Mesendoderm (in vitro differentiated cells): ENCODE data around the gene NKX1-2.
"Not testable (repeated sequence)": the region's sequence is repeated elsewhere in the genome, so short reads cannot be mapped to it uniquely, and the experiment has no call there.

Source experiments
- DNase-seq: peaks from one replicate; pipeline ENCODE4 v3.0.0; 2013
- H2AK5ac ChIP-seq: 2 replicates; pipeline ENCODE4 v1.6.1; 2013; ENCODE audit warnings: low read length, inconsistent platforms
- H2BK120ac ChIP-seq: 2 replicates; pipeline ENCODE4 v1.6.1; 2013; ENCODE audit warnings: low read depth, mild to moderate bottlenecking, low read length, moderate library complexity, mixed read lengths
- H2BK15ac ChIP-seq: replicated peaks from 2 replicates; pipeline ENCODE4 v1.6.1; 2013; ENCODE audit warnings: low read depth, mild to moderate bottlenecking, moderate library complexity
- H2BK5ac ChIP-seq: 2 replicates; pipeline ENCODE4 v1.6.1; 2013; ENCODE audit warnings: low read length, inconsistent platforms
- H3K18ac ChIP-seq: 2 replicates; pipeline ENCODE4 v1.6.1; 2013; ENCODE audit warnings: mild to moderate bottlenecking, low read length, mixed read lengths
- H3K23ac ChIP-seq: one replicate; pipeline ENCODE4 v1.6.1; 2013; ENCODE audit warnings: low read length
- H3K27ac ChIP-seq: 2 replicates; pipeline ENCODE4 v1.5.1; 2013; ENCODE audit warnings: low read depth, mild to moderate bottlenecking, inconsistent platforms, low read length, moderate library complexity
- H3K27me3 ChIP-seq: 2 replicates; pipeline ENCODE4 v1.6.1; 2013; ENCODE audit warnings: low read length, control low read depth, mild to moderate bottlenecking, inconsistent platforms; ENCODE audit not compliant: insufficient read depth, poor library complexity
- H3K36me3 ChIP-seq: 2 replicates; pipeline ENCODE4 v1.6.1; 2013; ENCODE audit warnings: low read length, inconsistent platforms; ENCODE audit not compliant: control insufficient read depth, insufficient read depth
- H3K4ac ChIP-seq: one replicate; pipeline ENCODE4 v1.6.1; 2013; ENCODE audit warnings: low read depth, mild to moderate bottlenecking, low read length, moderate library complexity
- H3K4me1 ChIP-seq: 2 replicates; pipeline ENCODE4 v1.6.1; 2013; ENCODE audit warnings: low read depth, low read length, inconsistent platforms; ENCODE audit not compliant: control insufficient read depth
- H3K4me2 ChIP-seq: 2 replicates; pipeline ENCODE4 v1.6.1; 2013; ENCODE audit warnings: low read length
- H3K4me3 ChIP-seq: 2 replicates; pipeline ENCODE4 v1.5.1; 2013; ENCODE audit warnings: mild to moderate bottlenecking, low read length
- H3K56ac ChIP-seq: one replicate; pipeline ENCODE4 v1.6.1; 2013; ENCODE audit warnings: low read length
- H3K79me1 ChIP-seq: 2 replicates; pipeline ENCODE4 v1.6.1; 2013; ENCODE audit warnings: low read length, inconsistent platforms
- H3K79me2 ChIP-seq: 2 replicates; pipeline ENCODE4 v1.6.1; 2013; ENCODE audit warnings: mild to moderate bottlenecking, low read length; ENCODE audit not compliant: control insufficient read depth, insufficient read depth
- H3K9ac ChIP-seq: 2 replicates; pipeline ENCODE4 v1.6.1; 2013; ENCODE audit warnings: low read length, inconsistent platforms
- H4K5ac ChIP-seq: one replicate; pipeline ENCODE4 v1.6.1; 2013; ENCODE audit warnings: low read length
- H4K8ac ChIP-seq: one replicate; pipeline ENCODE4 v1.6.1; 2013; ENCODE audit warnings: low read depth, mild to moderate bottlenecking, control low read depth, low read length, moderate library complexity
- WGBS: extraction: QIAGEN DNeasy Blood & Tissue Kit; methylation state at CpG from one replicate; pipeline ENCODE4 v1.1.7; 2013; ENCODE audit warnings: low lambda C conversion rate, missing lambda C conversion rate; ENCODE audit not compliant: insufficient coverage; ENCODE audit errors: extremely low coverage; 5-methylcytosine and 5-hydroxymethylcytosine counted together

NKX1-2 gene

DNA sequence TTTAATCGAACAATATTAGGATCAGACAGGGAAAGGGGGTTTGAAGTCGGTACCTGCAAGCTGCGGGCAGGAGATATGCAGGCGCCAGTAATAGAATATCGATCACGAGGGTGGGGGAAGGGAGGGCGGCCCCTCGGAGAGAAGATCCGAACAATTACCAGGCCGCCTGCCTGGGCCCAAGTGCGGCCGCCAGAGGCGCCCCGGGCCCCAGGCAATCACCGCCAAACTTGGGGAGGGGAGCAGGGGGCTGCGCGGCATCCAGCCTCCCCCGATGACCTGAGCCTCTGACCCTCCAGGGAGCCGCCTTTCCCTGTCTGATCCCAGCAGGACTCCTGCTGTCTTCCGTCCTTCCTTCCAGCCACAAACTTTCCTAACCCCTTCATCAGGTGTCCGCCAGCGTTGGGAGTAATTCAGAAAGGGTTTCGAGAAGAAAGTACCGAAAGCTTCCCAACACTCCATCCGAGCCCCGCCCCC is 1.1 kb downstream of the NKX1-2 start:
- peak; percentile 78 for DNase-seq
- H3K4me3 ChIP-seq, result peak overlapping the region; percentile 68
- peak overlapping the region; percentile 13 for H3K27ac ChIP-seq
- H3K56ac ChIP-seq, result peak overlapping the region; percentile 88
- peak overlapping the region; percentile 41 for H3K4me2 ChIP-seq
- H4K5ac ChIP-seq, result no peak overlapping the region
- peaks cover 6% of the 10 kb centered on the region for H3K4me1 ChIP-seq
- H3K79me2 ChIP-seq, result peaks cover 23% of the 10 kb centered on the region
- no peak overlapping the region for H3K4ac ChIP-seq
- no peak overlapping the region for H2BK5ac ChIP-seq
- H3K36me3 ChIP-seq, result no peaks in the 10 kb centered on the region
- no CpG with 5 or more reads among the region's 26 CpGs for WGBS
- H3K18ac ChIP-seq, result peak overlapping the region; percentile 9
- peaks cover 5% of the 10 kb centered on the region for H3K79me1 ChIP-seq
- H2AK5ac ChIP-seq, result no peak overlapping the region
- H3K27me3 ChIP-seq, result no peaks in the 10 kb centered on the region
- H2BK15ac ChIP-seq, result no peak overlapping the region
- peak overlapping the region; percentile 84 for H3K9ac ChIP-seq
- no peak overlapping the region for H4K8ac ChIP-seq
- H2BK120ac ChIP-seq, result no peak overlapping the region
- H3K23ac ChIP-seq, result no peak overlapping the region

- Histone ChIP-seq H3K4me1 (peaks cover 5% of the 10 kb centered on the region), H2BK5ac (no peak overlapping the region), H2BK15ac (no peak overlapping the region), H3K79me2 (peaks cover 23% of the 10 kb centered on the region), H3K36me3 (no peaks in the 10 kb centered on the region), H3K23ac (peak overlapping the region; percentile 9), H3K27me3 (no peaks in the 10 kb centered on the region), H3K9ac (peak overlapping the region; percentile 84), H3K18ac (no peak overlapping the region), H2AK5ac (no peak overlapping the region), H3K79me1 (peaks cover 5% of the 10 kb centered on the region), H4K5ac (no peak overlapping the region), H3K56ac (peak overlapping the region; percentile 88), H3K4me3 (peak overlapping the region; percentile 46), H3K4me2 (peak overlapping the region; percentile 76), H3K4ac (no peak overlapping the region), H2BK120ac (no peak overlapping the region), H3K27ac (no peak overlapping the region), H4K8ac (no peak overlapping the region)
- WGBS, result no CpG with 5 or more reads among the region's 60 CpGs
- peak; percentile 60 for DNase-seq
Observed at GRCh38 chr10:124447751-124448466, 1.9 kb downstream of the NKX1-2 start.

GRCh38 chr10:124446830-124447750 is 2.7 kb downstream of the NKX1-2 start:
- H2AK5ac ChIP-seq, result no peak overlapping the region
- H3K4me1 ChIP-seq, result peaks cover 5% of the 10 kb centered on the region
- H3K18ac ChIP-seq, result no peak overlapping the region
- H3K79me1 ChIP-seq, result peaks cover 5% of the 10 kb centered on the region
- H2BK15ac ChIP-seq, result no peak overlapping the region
- H3K9ac ChIP-seq, result peak overlapping the region; percentile 84
- H3K4ac ChIP-seq, result no peak overlapping the region
- H4K8ac ChIP-seq, result no peak overlapping the region
- peak overlapping the region; percentile 46 for H3K4me3 ChIP-seq
- no CpG with 5 or more reads among the region's 71 CpGs for WGBS
- H3K36me3 ChIP-seq, result no peaks in the 10 kb centered on the region
- H3K27ac ChIP-seq, result no peak overlapping the region
- peak; percentile 48 for DNase-seq
- H4K5ac ChIP-seq, result no peak overlapping the region
- H3K27me3 ChIP-seq, result no peaks in the 10 kb centered on the region
- no peak overlapping the region for H2BK5ac ChIP-seq
- H3K23ac ChIP-seq, result no peak overlapping the region
- H2BK120ac ChIP-seq, result no peak overlapping the region
- peaks cover 23% of the 10 kb centered on the region for H3K79me2 ChIP-seq
- peak overlapping the region; percentile 79 for H3K4me2 ChIP-seq
- H3K56ac ChIP-seq, result peak overlapping the region; percentile 88

- H3K36me3 ChIP-seq, H2AK5ac ChIP-seq, H3K4me3 ChIP-seq, H2BK120ac ChIP-seq, H3K79me1 ChIP-seq, H3K79me2 ChIP-seq, H3K27me3 ChIP-seq, H2BK15ac ChIP-seq, H4K5ac ChIP-seq, H3K4me2 ChIP-seq, H3K4me1 ChIP-seq, H3K23ac ChIP-seq, H2BK5ac ChIP-seq, H3K18ac ChIP-seq, H3K9ac ChIP-seq, H3K56ac ChIP-seq, DNase-seq, H4K8ac ChIP-seq, H3K4ac ChIP-seq, H3K27ac ChIP-seq: not testable (repeated sequence)
- WGBS, result no CpG with 5 or more reads among the region's 5 CpGs
Observed at GRCh38 chr10:124441694-124442093, 8.1 kb downstream of the NKX1-2 start.

DNA sequence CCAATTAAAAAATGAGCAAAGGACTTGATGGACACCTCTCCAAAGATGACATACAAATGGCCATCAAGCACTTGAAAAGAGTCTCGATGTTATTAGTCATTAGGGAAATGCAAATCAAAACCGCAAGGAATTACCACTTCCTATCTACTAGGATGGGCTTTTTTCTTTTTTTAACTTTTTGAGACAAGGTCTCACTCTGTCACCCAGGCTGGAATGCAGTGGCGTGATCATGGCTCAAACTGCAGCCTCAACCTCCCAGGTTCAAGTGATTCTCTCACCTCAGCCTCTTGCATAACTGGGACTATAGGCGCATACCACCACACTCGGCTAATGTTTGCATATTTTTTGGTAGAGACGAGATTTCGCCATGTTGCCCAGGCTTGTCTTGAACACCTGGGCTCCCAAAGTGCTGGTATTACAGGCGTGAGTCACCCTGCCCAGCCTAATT is 13.6 kb downstream of the NKX1-2 start:
- Histone ChIP-seq H3K36me3 (no peaks in the 10 kb centered on the region), H4K5ac (no peak overlapping the region), H2AK5ac (no peak overlapping the region), H3K23ac (no peak overlapping the region), H3K27me3 (no peaks in the 10 kb centered on the region), H3K18ac (no peak overlapping the region), H2BK15ac (no peak overlapping the region), H3K27ac (no peak overlapping the region), H4K8ac (no peak overlapping the region), H3K4me3 (no peak overlapping the region), H3K79me1 (no peaks in the 10 kb centered on the region), H3K4me2 (no peak overlapping the region), H3K79me2 (no peaks in the 10 kb centered on the region), H3K56ac (no peak overlapping the region), H2BK120ac (no peak overlapping the region), H3K4ac (no peak overlapping the region), H3K4me1 (no peaks in the 10 kb centered on the region), H2BK5ac (no peak overlapping the region), H3K9ac (no peak overlapping the region)
- DNase-seq, result no peak
- WGBS, result no CpG with 5 or more reads among the region's 8 CpGs
